ENCODE measurements around the gene SBNO1. TPM values are rescaled to one million over a fixed set of nuclear protein-coding genes. Genes with fewer than 3 reads are reported as not detected.

SBNO1 gene
- total RNA-seq, 1 experiment from 2014 or later = 43.8 TPM

GRCh38 chr12:123284669-123285068 lies 80.0 kb downstream of the SBNO1 start:
- ATAC-seq (no peak), DNase-seq (ENCODE audit: low read depth, low spot score) (no peak)
- Histone ChIP-seq H3K4me1 (ENCODE audit: control insufficient read depth in 1 of 2, insufficient read depth in 2 of 2, low read length in 2 of 2) (no peaks in the 10 kb centered on the region), H3K36me3 (ENCODE audit: control insufficient read depth in 1 of 2, insufficient read depth in 2 of 2, low read length in 2 of 2) (peaks cover 6 to 7% of the 10 kb centered on the region in 2 experiments; a peak in 2 of 4 replicates), H3K27ac (ENCODE audit: low read depth, low read length) (no peak overlapping the region), H3K4me3 (replicated peaks in 1 of 2; ENCODE audit: low read depth in 1 of 2, low read length in 2 of 2) (no peak overlapping the region), H3K27me3 (ENCODE audit: insufficient read depth, low read length) (no peaks in the 10 kb centered on the region), H3K79me2 (ENCODE audit: insufficient read depth, low read length) (no peaks in the 10 kb centered on the region), H2AFZ (ENCODE audit: low read depth, low read length, poor library complexity, severe bottlenecking) (no peak overlapping the region), H4K20me1 (ENCODE audit: insufficient read depth) (no peaks in the 10 kb centered on the region), H3K4me2 (ENCODE audit: low read length) (no peak overlapping the region), H3K9me3 (ENCODE audit: control insufficient read depth in 1 of 2, insufficient read depth in 1 of 2, low read depth in 1 of 2, low read length in 2 of 2) (no peaks in the 10 kb centered on the region), H3K9ac (ENCODE audit: low read length) (no peak overlapping the region), H3K9me2 (ENCODE audit: insufficient read depth) (no peaks in the 10 kb centered on the region)
- intact Hi-C loops (cut with micrococcal nuclease) = no loop called here
- no peak for TF ChIP-seq ZFX (IDR thresholded peaks at IDR 0.05)
- TF ChIP-seq SRF (IDR thresholded peaks at IDR 0.05; ENCODE audit: low read depth) = no peak
- no peak for TF ChIP-seq SIN3A (IDR thresholded peaks at IDR 0.05; ENCODE audit: low read depth)
- TF ChIP-seq POLR2A (IDR thresholded peaks at IDR 0.05; ENCODE audit: borderline replicate concordance, extremely low read depth, insufficient read depth, insufficient read length) = no peak
- TF ChIP-seq ZBTB33 (IDR thresholded peaks at IDR 0.05; ENCODE audit: extremely low read depth, insufficient replicate concordance, low read length) = no peak
- no peak for TF ChIP-seq REST (IDR thresholded peaks at IDR 0.05; ENCODE audit: low read depth)
- TF ChIP-seq RAD21 (IDR thresholded peaks at IDR 0.05; ENCODE audit: low read depth) = no peak
- TF ChIP-seq MAX (IDR thresholded peaks at IDR 0.05) = no peak
- TF ChIP-seq YY1 (IDR thresholded peaks at IDR 0.05; ENCODE audit: extremely low read depth, insufficient replicate concordance, low read depth, low read length) = no peak
- POLR2A ChIA-PET = no interaction called here
- no TSS peak for BruUV-seq (replicated peaks)
- RAD21 ChIA-PET (ENCODE audit: low non-redundant PET in 1 of 2, low total read pairs in 2 of 2, uncharacterized antibody in 2 of 2, unreplicated experiment in 2 of 2) = no interaction called here
- CTCF ChIA-PET = no interaction called here

Measured in HCT116 (cell line).